ENCODE results near the gene FUS. TPM values are rescaled to one million over a fixed set of nuclear protein-coding genes. Genes with fewer than 3 reads are reported as not detected.
A peak's percentile ranks its signal among the peaks of the same experiment; 100 is the strongest.

FUS gene
- total and polyA plus RNA-seq, 2 of the 13 experiments (the other 11 are each of a cell fraction or from before 2014, with no cell fraction given), result 68.1 to 168 TPM

- DNase-seq (ENCODE audit: low spot score) (no peak), ATAC-seq (no peak), FAIRE-seq (no peak)
- H3K9me3 ChIP-seq (ENCODE audit: low read length), result no peaks in the 10 kb centered on the region
- no peak overlapping the region for H2AFZ ChIP-seq (ENCODE audit: low read length)
- BruUV-seq (replicated peaks), result no TSS peak
- peak overlapping the region; percentile 7 for H3K27ac ChIP-seq (ENCODE audit: extremely low read length, insufficient read depth, low read length)
- peaks cover 39 to 69% of the 10 kb centered on the region in 2 experiments for H3K36me3 ChIP-seq (replicated peaks in 1 of 2; ENCODE audit: control insufficient read depth in 1 of 2, insufficient read depth in 2 of 2, low read length in 2 of 2)
- peaks cover 51% of the 10 kb centered on the region for H3K4me1 ChIP-seq (ENCODE audit: insufficient read depth, low read length)
- ChIA-PET CTCF (ENCODE audit: low intra/inter-chr PET ratio, low total read pairs) (no interaction called here), POLR2A (interaction anchor here (0.5 to 1.6 kb wide), 8 partner anchors 8 to 43 kb away, joined by 3 to 7 read pairs (median 4); no protein-coding TSS in a partner anchor)
- no peaks in the 10 kb centered on the region; a peak in 1 of 5 replicates for H3K27me3 ChIP-seq (ENCODE audit: control insufficient read depth in 1 of 2, insufficient read depth in 2 of 2, low read length in 2 of 2)
- H3K4me2 ChIP-seq (ENCODE audit: low read depth, low read length), result peak overlapping the region; percentile 90
- intact Hi-C loops (cut with micrococcal nuclease; ENCODE audit: unreplicated experiment), result no loop called here
- in situ Hi-C loops (cut with HindIII; ENCODE audit: extremely low pct_ligation_motif_present, low pct_unique_long_range_greater_than_20kb), result no loop called here
- peaks cover 81% of the 10 kb centered on the region for H4K20me1 ChIP-seq (ENCODE audit: insufficient read depth, low read length)
- H3K4me3 ChIP-seq (replicated peaks in 1 of 3; ENCODE audit: insufficient read depth in 1 of 3, low read depth in 2 of 3, low read length in 3 of 3), result peak overlapping the region in 2 of 3 experiments; percentile 90 to 93; a peak in 2 of 6 replicates
- WGBS (ENCODE audit: low lambda C conversion rate), result 92% methylated on average over 10 of the region's 10 CpGs
- no peak overlapping the region for H3K9ac ChIP-seq (ENCODE audit: insufficient read depth, low read depth, low read length)
- peaks cover 71% of the 10 kb centered on the region for H3K79me2 ChIP-seq (ENCODE audit: insufficient read depth, low read length)
- TF ChIP-seq BATF2 (CRISPR knock-in tag; IDR thresholded peaks at IDR 0.05) (no peak), ZNF777 (CRISPR knock-in tag; IDR thresholded peaks at IDR 0.05) (0 out of 2 replicates have a peak, but pooled peaks have one; percentile 35), ZNF746 (CRISPR knock-in tag; IDR thresholded peaks at IDR 0.05) (no peak), POLR2A (IDR thresholded peaks at IDR 0.05; ENCODE audit: insufficient read depth in 1 of 2, low read depth in 2 of 2, low read length in 2 of 2) (peak; percentile 31 to 58; a peak in 3 of 4 replicates), ZNF816 (CRISPR knock-in tag; IDR thresholded peaks at IDR 0.05; ENCODE audit: borderline replicate concordance) (no peak), RFXAP (CRISPR knock-in tag; IDR thresholded peaks at IDR 0.05; ENCODE audit: borderline replicate concordance) (no peak), RBM39 (IDR thresholded peaks at IDR 0.05; ENCODE audit: low read depth, low read length, poor library complexity, severe bottlenecking) (no peak), ZNF446 (CRISPR knock-in tag; IDR thresholded peaks at IDR 0.05) (no peak), RBM22 (optimal IDR thresholded peaks at IDR 0.05; ENCODE audit: low read length) (peak; percentile 94), GLI4 (CRISPR knock-in tag; IDR thresholded peaks at IDR 0.05; ENCODE audit: borderline replicate concordance) (no peak), MEF2D (CRISPR knock-in tag; IDR thresholded peaks at IDR 0.05) (no peak), KDM1A (CRISPR knock-in tag; IDR thresholded peaks at IDR 0.05) (no peak), RBFOX2 (IDR thresholded peaks at IDR 0.05; ENCODE audit: low read depth, low read length) (peak; percentile 57), SALL1 (CRISPR knock-in tag; IDR thresholded peaks at IDR 0.05) (0 out of 2 replicates have a peak, but pooled peaks have one; percentile 12), MEIS1 (CRISPR knock-in tag; IDR thresholded peaks at IDR 0.05; ENCODE audit: borderline replicate concordance) (no peak)
- TF ChIP-seq, protein P1, sequence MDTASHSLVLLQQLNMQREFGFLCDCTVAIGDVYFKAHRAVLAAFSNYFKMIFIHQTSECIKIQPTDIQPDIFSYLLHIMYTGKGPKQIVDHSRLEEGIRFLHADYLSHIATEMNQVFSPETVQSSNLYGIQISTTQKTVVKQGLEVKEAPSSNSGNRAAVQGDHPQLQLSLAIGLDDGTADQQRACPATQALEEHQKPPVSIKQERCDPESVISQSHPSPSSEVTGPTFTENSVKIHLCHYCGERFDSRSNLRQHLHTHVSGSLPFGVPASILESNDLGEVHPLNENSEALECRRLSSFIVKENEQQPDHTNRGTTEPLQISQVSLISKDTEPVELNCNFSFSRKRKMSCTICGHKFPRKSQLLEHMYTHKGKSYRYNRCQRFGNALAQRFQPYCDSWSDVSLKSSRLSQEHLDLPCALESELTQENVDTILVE (CRISPR knock-in tag; IDR thresholded peaks at IDR 0.05), result no peak
- TF ChIP-seq, protein P2, sequence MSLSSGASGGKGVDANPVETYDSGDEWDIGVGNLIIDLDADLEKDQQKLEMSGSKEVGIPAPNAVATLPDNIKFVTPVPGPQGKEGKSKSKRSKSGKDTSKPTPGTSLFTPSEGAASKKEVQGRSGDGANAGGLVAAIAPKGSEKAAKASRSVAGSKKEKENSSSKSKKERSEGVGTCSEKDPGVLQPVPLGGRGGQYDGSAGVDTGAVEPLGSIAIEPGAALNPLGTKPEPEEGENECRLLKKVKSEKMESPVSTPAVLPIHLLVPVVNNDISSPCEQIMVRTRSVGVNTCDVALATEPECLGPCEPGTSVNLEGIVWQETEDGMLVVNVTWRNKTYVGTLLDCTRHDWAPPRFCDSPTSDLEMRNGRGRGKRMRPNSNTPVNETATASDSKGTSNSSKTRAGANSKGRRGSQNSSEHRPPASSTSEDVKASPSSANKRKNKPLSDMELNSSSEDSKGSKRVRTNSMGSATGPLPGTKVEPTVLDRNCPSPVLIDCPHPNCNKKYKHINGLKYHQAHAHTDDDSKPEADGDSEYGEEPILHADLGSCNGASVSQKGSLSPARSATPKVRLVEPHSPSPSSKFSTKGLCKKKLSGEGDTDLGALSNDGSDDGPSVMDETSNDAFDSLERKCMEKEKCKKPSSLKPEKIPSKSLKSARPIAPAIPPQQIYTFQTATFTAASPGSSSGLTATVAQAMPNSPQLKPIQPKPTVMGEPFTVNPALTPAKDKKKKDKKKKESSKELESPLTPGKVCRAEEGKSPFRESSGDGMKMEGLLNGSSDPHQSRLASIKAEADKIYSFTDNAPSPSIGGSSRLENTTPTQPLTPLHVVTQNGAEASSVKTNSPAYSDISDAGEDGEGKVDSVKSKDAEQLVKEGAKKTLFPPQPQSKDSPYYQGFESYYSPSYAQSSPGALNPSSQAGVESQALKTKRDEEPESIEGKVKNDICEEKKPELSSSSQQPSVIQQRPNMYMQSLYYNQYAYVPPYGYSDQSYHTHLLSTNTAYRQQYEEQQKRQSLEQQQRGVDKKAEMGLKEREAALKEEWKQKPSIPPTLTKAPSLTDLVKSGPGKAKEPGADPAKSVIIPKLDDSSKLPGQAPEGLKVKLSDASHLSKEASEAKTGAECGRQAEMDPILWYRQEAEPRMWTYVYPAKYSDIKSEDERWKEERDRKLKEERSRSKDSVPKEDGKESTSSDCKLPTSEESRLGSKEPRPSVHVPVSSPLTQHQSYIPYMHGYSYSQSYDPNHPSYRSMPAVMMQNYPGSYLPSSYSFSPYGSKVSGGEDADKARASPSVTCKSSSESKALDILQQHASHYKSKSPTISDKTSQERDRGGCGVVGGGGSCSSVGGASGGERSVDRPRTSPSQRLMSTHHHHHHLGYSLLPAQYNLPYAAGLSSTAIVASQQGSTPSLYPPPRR (CRISPR knock-in tag; IDR thresholded peaks at IDR 0.05; ENCODE audit: borderline replicate concordance), result no peak
Observed at GRCh38 chr16:31183432-31184428, 3.8 kb downstream of the FUS start.

All from HepG2 (cell line).